GM12875 (cell line): ENCODE measurements around the gene NFE2L3.

ENCODE experiments used
- H3K4me3 ChIP-seq: one replicate; pipeline ENCODE4 v1.5.1; 2011; ENCODE audit warnings: low read depth, low read length, control low read depth
- CTCF ChIP-seq: IDR thresholded peaks from 2 replicates; pipeline ENCODE4 v1.5.1; 2011; ENCODE audit warnings: low read depth, mild to moderate bottlenecking, control low read depth, inconsistent platforms, low read length, moderate library complexity, borderline replicate concordance; ENCODE audit not compliant: insufficient read depth

Gene NFE2L3

GRCh38 chr7:26185131-26185843 lies 33.3 kb downstream of the NFE2L3 start:
- TF ChIP-seq CTCF: no peak
- H3K4me3 ChIP-seq: no peak overlapping the region

GRCh38 chr7:26185844-26186180 lies 33.8 kb downstream of the NFE2L3 start:
- TF ChIP-seq CTCF: no peak
- H3K4me3 ChIP-seq: no peak overlapping the region

GRCh38 chr7:26186364-26187311 lies 34.6 kb downstream of the NFE2L3 start:
- H3K4me3 ChIP-seq: no peak overlapping the region
- no peak for TF ChIP-seq CTCF

GRCh38 chr7:26187380-26188205 lies 35.6 kb downstream of the NFE2L3 start:
- no peak overlapping the region for H3K4me3 ChIP-seq
- no peak for TF ChIP-seq CTCF

GRCh38 chr7:26188206-26188956 lies 36.4 kb downstream of the NFE2L3 start:
- no peak overlapping the region for H3K4me3 ChIP-seq
- TF ChIP-seq CTCF: no peak

- no peak overlapping the region for H3K4me3 ChIP-seq
- no peak for TF ChIP-seq CTCF
These were observed 37.1 kb downstream of the NFE2L3 start for GRCh38 chr7:26188957-26189541.
